Stimulated activated naive CD8-positive, alpha-beta T cell treated with anti-CD3 and anti-CD28 coated beads, Interleukin-15, amount 100 ng/mL, for 72 hours (primary cell): ENCODE measurements around the gene FTCD.
A peak's percentile ranks its signal among the peaks of the same experiment; 100 is the strongest.
"Not testable (repeated sequence)": the region's sequence is repeated elsewhere in the genome, so short reads cannot be mapped to it uniquely, and the experiment has no call there.

Experiments used
- ATAC-seq: fragments of 150-1000 bp; cut with Tn5 transposase; 2 replicates; pipeline ENCODE4 v1.10.0; 2021; ENCODE audit warnings: mild to moderate bottlenecking, moderate library complexity
- DNase-seq, 2 donors: peaks; one replicate each; pipeline ENCODE4 v3.0.0; 2021 to 2022
- H3K27ac Mint-ChIP-seq, 2 donors: one replicate each; pipeline ENCODE4 v1.8.0; 2022; ENCODE audit warnings: mild to moderate bottlenecking in 2 of 2, mixed read lengths in 2 of 2, moderate library complexity in 2 of 2
- H3K27me3 Mint-ChIP-seq: one replicate; pipeline ENCODE4 v1.8.0; 2022; ENCODE audit warnings: mixed read lengths
- H3K4me1 Mint-ChIP-seq: one replicate; pipeline ENCODE4 v1.8.0; 2022; ENCODE audit warnings: mild to moderate bottlenecking, mixed read lengths
- H3K4me3 Mint-ChIP-seq, 2 donors: one replicate each; pipeline ENCODE4 v1.8.0; 2022; ENCODE audit warnings: mild to moderate bottlenecking in 2 of 2, mixed read lengths in 2 of 2, moderate library complexity in 1 of 2
- H3K9me3 Mint-ChIP-seq, 2 donors: one replicate each; pipeline ENCODE4 v1.8.0; 2022; ENCODE audit warnings: mixed read lengths in 2 of 2

FTCD gene, protein sequence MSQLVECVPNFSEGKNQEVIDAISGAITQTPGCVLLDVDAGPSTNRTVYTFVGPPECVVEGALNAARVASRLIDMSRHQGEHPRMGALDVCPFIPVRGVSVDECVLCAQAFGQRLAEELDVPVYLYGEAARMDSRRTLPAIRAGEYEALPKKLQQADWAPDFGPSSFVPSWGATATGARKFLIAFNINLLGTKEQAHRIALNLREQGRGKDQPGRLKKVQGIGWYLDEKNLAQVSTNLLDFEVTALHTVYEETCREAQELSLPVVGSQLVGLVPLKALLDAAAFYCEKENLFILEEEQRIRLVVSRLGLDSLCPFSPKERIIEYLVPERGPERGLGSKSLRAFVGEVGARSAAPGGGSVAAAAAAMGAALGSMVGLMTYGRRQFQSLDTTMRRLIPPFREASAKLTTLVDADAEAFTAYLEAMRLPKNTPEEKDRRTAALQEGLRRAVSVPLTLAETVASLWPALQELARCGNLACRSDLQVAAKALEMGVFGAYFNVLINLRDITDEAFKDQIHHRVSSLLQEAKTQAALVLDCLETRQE

DNA sequence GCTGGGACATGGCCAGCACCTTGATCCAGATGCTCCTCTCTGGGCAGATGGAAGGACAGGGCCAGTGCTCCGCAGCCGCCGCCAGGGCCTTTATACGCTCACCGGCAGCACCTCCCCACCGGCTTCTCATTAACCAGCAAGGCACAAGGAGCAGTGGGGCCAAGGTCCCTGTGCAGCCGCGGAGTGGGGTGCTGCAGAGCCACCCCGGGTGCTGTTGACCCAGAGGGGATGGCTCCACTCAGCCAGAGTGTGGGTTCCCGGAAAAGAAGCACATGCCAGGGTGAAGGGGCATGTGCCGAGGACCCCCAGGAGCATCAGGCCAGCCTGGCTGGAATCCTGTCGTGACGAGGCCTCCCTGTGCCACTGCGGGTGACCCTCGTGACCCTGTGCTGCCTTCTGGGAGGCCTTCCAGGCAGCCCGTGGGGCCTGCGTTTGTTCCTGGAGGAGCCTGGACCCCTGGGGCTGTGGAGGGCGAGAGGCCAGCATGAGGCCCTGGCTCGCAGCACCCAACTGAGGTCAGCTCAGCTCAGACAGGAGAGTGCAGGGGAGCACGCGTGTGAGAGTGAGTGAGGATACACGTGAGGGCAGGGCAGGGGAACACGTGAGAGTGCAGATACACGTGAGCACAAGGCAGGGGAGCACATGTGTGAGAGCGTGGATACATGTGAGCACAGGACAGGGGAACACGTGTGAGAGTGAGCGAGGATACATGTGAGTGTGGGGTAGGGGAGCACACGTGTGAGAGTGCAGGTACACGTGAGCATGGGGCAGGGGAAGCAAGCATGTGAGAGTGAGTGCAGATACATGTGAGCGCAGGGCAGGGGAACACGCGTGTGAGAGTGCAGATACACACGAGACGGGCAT lies at the start of gene FTCD:
FTCD (minus strand) TSS at position 66 of the 864 bp plus-strand sequence; CDS start at position 10, 56 bp downstream.
- H3K27me3 Mint-ChIP-seq: no peaks in the 10 kb centered on the region
- no peaks in the 10 kb centered on the region for H3K9me3 Mint-ChIP-seq
- no peak for ATAC-seq
- no peak within 1 kb of the TSS for H3K27ac Mint-ChIP-seq
- H3K4me1 Mint-ChIP-seq: no peaks in the 10 kb centered on the region
- DNase-seq: no peak
- no peak within 1 kb of the TSS for H3K4me3 Mint-ChIP-seq

DNA sequence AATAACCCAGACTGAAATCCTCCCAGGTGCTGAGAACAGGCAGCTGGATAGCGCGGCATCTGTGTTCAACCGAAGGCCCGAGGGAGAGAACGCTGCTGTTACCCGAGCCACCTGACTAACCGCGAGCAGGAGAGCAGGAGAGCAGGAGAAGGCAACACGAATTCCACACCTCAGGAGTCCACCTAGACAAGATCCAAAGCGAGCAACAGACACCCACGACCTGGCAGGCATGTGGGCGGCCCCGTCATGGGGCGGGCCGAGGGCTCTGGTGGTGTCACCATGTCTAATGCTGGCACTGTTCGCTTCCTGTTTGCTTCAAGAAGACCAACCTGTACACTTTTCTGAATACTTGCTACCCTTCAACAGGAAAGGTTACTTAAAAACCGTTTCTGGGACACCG lies 49.8 kb upstream of the FTCD start:
- H3K4me3 Mint-ChIP-seq: no peak overlapping the region

DNA sequence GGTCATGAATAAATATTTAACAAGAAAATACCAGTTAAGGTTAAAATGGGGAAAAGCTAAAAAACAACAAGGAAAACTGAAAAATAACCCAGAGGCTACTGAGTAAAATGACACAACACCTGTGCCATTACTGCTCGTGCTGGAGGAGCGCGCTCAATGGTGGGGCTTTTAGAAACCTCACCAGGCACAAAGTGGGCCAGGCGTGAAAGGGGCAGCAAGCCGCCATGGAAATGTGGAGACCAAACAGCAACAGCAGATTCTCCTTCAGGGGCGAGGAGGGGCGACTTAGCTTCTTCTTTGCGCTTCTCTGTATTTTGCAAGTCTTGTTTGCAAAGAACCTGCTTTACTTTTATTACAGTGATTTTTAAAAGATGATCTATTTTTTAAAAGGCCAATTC lies 47.8 kb upstream of the FTCD start:
- H3K4me1 Mint-ChIP-seq: no peaks in the 10 kb centered on the region
- H3K9me3 Mint-ChIP-seq: no peaks in the 10 kb centered on the region
- DNase-seq (no peak), ATAC-seq (no peak)
- H3K4me3 Mint-ChIP-seq: no peak overlapping the region
- H3K27me3 Mint-ChIP-seq: no peaks in the 10 kb centered on the region
- peak overlapping the region in 1 of 2 donors; percentile 54 for H3K27ac Mint-ChIP-seq

More for the DNA sequence above, 49.8 kb upstream of the FTCD start:
- DNase-seq: no peak
- no peaks in the 10 kb centered on the region for H3K4me1 Mint-ChIP-seq
- no peaks in the 10 kb centered on the region for H3K9me3 Mint-ChIP-seq
- H3K27me3 Mint-ChIP-seq: no peaks in the 10 kb centered on the region
- no peak for ATAC-seq
- H3K27ac Mint-ChIP-seq: no peak overlapping the region

DNA sequence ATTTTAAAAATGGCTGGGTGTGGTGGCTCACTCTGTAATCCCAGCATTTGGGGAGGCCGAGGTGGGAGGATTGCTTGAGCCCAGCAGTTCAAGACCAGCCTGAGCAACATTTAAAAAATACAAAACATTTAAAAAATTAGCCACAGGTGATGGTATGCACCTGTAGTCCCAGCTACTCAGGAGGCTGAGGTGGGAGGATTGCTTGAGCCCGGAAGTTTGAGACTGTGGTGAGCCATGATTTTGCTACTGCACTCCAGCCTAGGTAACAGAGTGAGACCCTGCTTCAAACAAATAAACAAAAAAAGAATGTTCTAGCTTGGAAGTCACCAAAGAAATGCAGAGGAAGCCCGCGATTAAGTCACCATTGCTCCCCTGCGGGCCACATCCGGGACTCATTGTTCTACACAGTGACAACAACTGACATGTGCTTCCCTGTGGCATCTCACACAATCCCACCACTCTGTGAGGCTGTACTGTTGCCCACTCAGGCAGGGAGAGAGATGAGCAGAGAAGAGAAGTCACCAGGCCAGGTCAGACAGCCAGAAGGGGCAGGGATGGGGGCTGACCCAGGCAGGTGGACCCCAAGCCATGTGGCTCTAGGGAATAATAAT lies 47.3 kb upstream of the FTCD start:
- peak overlapping the region; percentile 27 to 46 for H3K27ac Mint-ChIP-seq
- no peaks in the 10 kb centered on the region for H3K27me3 Mint-ChIP-seq
- no peaks in the 10 kb centered on the region for H3K4me1 Mint-ChIP-seq
- H3K4me3 Mint-ChIP-seq: no peak overlapping the region
- DNase-seq: no peak
- ATAC-seq: no peak
- H3K9me3 Mint-ChIP-seq: no peaks in the 10 kb centered on the region

DNA sequence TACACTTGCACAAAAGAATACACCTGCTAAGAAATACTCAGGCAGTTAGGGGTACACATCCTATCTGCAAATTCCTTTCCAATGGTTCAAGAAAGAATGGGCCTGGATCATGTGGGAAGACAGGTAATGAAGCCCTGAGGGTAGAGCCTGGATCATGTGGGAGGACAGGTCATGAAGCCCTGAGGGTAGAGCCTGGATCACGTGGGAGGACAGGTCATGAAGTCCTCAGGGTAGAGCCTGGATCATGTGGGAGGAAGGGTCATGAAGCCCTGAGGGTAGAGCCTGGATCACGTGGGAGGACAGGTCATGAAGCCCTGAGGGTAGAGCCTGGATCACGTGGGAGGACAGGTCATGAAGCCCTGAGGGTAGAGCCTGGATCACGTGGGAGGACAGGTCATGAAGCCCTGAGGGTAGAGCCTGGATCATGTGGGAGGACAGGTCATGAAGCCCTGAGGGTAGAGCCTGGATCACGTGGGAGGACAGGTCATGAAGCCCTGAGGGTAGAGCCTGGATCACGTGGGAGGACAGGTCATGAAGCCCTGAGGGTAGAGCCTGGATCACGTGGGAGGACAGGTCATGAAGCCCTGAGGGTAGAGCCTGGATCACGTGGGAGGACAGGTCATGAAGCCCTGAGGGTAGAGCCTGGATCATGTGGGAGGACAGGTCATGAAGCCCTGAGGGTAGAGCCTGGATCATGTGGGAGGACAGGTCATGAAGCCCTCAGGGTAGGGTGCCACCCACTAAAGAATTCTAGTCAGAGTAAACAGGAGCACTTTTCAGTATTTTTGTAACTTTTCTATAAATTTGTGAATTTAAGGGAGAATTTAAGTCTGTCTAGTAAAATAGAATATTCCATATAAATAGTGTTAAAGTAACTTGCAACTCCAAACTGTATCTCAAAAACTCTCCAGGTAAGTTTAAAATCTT lies 45.8 kb upstream of the FTCD start:
- not testable (repeated sequence) for H3K4me3 Mint-ChIP-seq, ATAC-seq, H3K27me3 Mint-ChIP-seq, H3K4me1 Mint-ChIP-seq, DNase-seq, H3K27ac Mint-ChIP-seq, H3K9me3 Mint-ChIP-seq

DNA sequence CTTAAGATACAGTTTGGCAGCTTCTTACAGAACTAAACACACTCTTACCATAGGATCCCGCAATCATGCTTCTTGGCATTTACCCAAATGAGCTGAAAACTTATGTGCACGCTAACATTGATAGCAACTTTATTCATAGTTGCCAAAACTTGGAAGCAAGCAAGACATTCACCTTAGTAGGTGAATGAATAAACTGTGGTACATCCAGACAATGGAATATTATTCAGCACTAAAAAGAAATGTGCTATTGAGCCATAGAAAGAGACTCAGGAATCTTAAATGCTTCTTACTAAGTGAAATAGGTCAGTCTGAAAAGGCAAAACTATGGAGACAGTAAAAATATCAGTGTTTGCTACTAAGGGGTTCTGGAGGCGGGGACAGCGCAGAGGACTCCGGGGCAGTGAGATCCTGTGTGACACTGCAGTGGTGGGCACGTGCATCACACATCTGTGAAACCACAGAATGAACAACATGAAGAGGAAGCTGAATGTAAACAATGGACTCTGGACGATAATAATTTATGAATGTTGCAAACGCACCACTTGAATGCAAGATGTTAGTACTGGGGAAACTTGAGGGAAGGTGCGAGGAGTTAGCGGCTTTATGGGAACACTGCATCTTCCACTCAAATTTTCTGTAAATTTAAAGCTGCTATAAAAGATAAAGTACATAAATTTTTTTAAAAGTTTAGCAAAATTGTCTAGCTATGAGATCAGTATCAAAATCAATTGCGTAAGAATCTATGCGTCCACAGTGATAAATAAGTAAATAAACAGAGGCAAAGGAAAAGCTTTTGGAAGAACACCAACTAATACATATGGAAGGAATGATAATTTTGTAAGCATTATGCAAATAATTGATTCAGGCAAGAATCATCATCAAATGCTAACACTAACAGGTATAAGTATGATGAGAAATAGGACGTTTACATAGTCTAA lies 44.3 kb upstream of the FTCD start:
- no peak overlapping the region for H3K4me3 Mint-ChIP-seq
- no peaks in the 10 kb centered on the region for H3K4me1 Mint-ChIP-seq
- ATAC-seq: no peak
- H3K9me3 Mint-ChIP-seq: no peaks in the 10 kb centered on the region
- no peak for DNase-seq
- H3K27ac Mint-ChIP-seq: no peak overlapping the region
- H3K27me3 Mint-ChIP-seq: no peaks in the 10 kb centered on the region

DNA sequence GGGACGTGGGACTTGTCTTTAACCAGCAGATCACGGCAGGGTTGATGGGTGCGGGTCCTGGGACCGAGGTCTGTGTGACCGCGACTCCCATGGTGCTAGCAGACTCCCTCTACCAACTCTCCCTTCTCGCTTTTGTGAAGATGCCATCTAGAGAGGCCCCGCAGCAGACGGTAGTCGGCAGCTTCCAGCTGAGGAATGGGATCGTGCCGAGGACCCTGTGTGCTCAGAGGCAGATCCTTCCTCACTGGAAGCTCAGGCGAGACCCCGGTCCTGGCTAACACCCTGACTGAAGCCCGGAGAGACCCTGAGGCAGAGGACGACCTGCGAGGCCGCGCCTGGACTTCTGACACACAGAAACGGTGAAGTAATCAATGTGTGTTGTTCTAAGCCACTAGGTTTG lies 41.4 kb upstream of the FTCD start:
- Mint-ChIP-seq H3K27ac (no peak overlapping the region), H3K4me1 (no peaks in the 10 kb centered on the region), H3K9me3 (no peaks in the 10 kb centered on the region), H3K27me3 (no peaks in the 10 kb centered on the region), H3K4me3 (no peak overlapping the region)
- ATAC-seq (no peak), DNase-seq (no peak)

DNA sequence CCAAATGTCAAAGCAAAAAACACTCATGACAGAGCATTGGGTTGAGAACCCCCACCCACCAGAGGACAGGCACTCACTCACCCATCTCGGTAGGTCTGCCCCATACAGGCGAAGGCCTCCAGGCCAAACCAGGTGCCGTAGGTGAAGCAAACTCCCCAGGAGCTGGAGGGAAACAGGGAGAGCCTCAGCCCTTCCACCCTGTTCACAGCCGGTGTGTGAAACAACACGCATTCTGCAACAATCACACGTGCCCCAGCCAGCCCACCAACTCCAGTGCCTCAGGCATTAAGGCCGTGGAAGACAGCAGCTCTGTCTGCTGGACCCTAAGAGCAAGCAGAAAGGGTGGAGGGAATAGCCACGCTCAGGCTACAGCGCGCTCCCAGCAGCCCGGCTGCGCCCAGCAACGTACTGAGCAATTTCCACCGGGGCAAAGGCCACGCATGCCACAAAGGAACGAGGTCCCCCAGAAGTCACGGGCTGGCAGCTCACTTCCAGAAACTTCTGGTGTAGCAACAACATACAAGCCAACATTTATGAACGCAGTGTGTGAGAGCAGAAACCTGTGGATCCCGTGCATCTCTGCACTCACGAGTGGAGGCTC lies 40.3 kb upstream of the FTCD start:
- H3K4me3 Mint-ChIP-seq: no peak overlapping the region
- DNase-seq: no peak
- H3K27me3 Mint-ChIP-seq: no peaks in the 10 kb centered on the region
- no peaks in the 10 kb centered on the region for H3K4me1 Mint-ChIP-seq
- H3K9me3 Mint-ChIP-seq: no peaks in the 10 kb centered on the region
- ATAC-seq: no peak
- no peak overlapping the region for H3K27ac Mint-ChIP-seq

DNA sequence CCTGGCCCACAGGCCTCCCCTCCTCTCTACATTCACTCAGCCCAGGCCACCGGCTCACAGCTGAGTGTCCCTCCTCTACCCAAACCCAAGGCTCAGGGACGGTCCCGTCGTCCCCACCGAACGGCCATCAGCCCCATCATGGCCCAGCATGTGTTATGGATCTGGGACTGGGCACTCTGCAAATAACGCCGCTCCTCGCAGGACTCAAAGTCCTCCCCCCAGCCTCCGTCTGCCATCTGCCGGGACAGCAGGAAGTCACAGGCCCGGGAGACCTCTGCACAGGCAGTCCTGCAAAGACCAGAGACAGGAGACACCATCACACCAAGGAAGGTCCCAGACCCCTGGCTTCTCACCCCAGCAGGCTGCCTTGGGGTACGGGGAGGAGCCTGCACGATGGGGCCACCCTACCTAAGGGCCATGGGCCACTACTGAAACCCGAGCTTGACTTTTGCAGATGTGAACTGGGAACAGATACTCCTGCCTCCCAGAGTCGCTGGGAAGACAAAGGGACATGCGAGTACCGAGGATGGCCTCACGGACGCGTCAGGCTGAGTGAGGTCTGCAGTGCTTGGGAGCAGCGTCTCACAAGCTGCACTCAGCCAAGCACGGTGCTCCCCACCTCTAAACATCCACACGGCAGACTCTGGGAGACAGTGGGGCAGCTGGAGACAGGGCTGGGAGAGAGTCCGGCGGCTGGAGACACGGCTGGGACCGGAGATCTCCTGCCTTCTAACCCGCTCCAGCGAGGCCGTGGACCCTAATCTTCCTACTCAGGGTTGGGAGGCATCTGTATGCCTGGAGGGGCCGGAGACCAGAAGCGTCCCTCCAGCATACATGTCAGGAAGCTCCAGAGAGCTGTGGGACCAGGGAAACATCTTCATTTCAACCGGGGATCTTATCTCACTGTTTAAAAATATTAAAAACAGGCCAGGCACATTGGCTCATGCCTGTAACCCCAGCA lies 39.3 kb upstream of the FTCD start:
- Mint-ChIP-seq H3K9me3 (no peaks in the 10 kb centered on the region), H3K4me1 (no peaks in the 10 kb centered on the region), H3K27me3 (no peaks in the 10 kb centered on the region), H3K4me3 (no peak overlapping the region), H3K27ac (peak overlapping the region in 1 of 2 donors; percentile 89)
- DNase-seq (no peak), ATAC-seq (no peak)

DNA sequence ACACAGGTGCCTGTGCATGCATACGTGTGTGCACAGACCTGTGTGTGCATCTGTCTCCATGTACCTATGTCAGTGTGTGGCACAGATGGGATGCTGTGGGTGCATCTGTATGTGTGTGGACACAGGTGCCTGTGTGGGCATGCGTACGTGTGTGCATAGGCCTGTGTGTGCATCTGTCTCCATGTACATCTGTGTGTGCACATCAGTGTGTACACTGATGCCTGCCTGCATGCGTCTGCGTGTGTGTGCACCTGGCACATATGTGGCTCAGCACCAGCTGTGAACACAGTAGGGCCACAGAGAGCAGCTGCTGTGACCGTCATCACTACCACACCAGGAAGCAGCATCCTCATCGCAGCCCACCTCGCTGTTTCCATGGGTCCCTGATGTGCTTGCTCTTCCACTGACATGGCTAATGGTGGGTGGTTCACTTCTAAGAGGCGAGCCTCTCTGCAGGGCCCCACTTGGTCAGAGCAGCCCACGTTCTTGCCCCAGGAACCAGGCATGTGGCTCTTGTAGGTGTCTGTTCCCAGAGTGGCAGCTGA lies 38.5 kb upstream of the FTCD start:
- no peak for ATAC-seq
- Mint-ChIP-seq H3K27ac (no peak overlapping the region), H3K9me3 (no peaks in the 10 kb centered on the region), H3K4me3 (no peak overlapping the region), H3K27me3 (no peaks in the 10 kb centered on the region), H3K4me1 (no peaks in the 10 kb centered on the region)
- DNase-seq: no peak

DNA sequence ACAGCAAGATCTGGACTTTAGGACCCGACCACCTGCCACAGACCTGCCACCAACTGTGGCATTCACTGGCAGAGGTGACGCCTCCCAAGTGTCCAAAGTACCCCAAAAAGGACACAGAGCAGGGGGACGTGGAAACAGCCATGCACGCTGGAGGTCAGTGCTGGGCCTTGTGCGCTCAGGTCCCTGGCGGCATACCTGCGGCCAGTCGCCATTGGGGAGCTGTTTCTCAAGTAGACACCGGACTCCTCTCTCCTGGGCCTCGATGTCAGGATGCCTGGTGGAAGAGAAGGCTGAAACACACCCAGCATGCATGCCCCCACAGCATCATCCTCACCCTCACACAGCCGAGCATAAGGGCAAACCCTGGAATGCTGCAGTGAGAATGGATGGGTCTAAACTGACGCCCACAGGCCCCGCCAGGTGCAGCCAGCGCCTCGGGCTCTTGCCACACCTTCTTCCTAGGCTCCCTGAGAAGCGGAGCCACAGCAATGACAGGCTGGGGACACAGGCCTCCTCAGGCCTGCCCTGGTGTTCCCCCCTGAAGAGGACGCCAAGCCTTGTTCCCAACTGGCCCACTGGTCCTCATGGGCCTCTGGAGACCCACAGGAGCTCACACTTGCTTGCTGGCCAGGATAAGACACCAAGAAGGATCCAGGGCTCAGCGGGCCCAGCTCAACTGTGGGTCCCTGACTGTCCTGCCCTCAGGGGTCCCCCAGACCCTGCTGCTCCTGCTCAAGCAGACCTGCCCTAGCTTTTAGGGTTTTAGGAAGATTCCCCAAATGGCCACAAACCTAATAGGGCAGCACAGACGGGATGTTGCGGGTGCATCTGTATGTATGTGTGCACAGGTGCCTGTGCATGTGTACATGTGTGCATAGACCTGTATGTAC lies 36.6 kb upstream of the FTCD start:
- no peak for DNase-seq
- Mint-ChIP-seq H3K4me1 (peaks cover 9% of the 10 kb centered on the region), H3K27me3 (no peaks in the 10 kb centered on the region), H3K9me3 (no peaks in the 10 kb centered on the region), H3K4me3 (no peak overlapping the region), H3K27ac (no peak overlapping the region)
- ATAC-seq: no peak

DNA sequence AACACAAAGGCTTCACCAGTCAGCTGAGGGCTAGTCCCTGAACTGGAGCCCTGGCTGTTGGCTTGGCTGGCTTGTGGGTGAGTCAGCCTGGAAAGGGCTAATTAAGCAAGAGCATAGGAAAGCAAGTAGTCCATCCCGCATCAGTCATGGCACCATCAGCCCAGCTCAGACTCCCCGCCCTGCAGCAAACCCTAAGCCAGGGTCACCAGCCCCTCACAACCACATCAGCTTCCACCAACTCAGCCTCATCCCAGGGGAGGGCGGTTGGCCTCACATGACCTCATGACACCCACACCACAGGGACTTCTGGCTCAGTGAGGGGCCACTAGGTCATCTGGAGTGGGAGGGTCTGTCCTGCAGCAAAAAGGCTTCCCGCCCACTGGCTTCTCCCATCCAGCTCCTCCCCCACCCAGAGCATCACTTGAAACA lies 35.9 kb upstream of the FTCD start:
- no peak for ATAC-seq
- H3K27me3 Mint-ChIP-seq: no peaks in the 10 kb centered on the region
- DNase-seq: no peak
- peaks cover 9% of the 10 kb centered on the region for H3K4me1 Mint-ChIP-seq
- no peaks in the 10 kb centered on the region for H3K9me3 Mint-ChIP-seq
- H3K4me3 Mint-ChIP-seq: no peak overlapping the region
- peak overlapping the region in 1 of 2 donors; percentile 80 for H3K27ac Mint-ChIP-seq
